ENCODE measurements around the gene BCAM. TPM values are rescaled to one million over a fixed set of nuclear protein-coding genes. Genes with fewer than 3 reads are reported as not detected.
"Not testable (repeated sequence)": the region's sequence is repeated elsewhere in the genome, so short reads cannot be mapped to it uniquely, and the experiment has no call there.

BCAM gene
- total RNA-seq, 4 donors from 2014 or later, result 37.0 to 55.0 (median 43.0) TPM

DNA sequence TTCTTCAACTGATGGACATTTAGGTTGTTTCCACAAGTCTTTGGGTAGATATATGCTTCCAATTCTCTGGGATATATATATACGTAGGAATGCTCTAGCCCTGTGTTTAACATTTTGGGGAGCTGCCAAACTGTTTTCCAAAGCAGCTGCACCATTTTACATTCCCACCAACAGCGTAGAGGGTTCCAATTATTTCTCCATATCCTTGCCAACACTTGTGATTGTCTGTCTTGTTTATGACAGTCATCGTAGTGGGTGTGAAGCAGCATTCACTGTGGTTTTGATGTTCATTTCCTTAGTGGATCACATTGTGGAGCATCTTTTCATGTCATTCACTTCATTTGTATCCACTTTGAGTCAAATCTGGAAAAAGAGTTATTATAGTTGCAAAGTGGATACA, 35.9 kb upstream of the BCAM start:
- DNase-seq (ENCODE audit: low spot score) (no peak), ATAC-seq (ENCODE audit: low FRiP score) (no peak)
- TF ChIP-seq, protein P1, sequence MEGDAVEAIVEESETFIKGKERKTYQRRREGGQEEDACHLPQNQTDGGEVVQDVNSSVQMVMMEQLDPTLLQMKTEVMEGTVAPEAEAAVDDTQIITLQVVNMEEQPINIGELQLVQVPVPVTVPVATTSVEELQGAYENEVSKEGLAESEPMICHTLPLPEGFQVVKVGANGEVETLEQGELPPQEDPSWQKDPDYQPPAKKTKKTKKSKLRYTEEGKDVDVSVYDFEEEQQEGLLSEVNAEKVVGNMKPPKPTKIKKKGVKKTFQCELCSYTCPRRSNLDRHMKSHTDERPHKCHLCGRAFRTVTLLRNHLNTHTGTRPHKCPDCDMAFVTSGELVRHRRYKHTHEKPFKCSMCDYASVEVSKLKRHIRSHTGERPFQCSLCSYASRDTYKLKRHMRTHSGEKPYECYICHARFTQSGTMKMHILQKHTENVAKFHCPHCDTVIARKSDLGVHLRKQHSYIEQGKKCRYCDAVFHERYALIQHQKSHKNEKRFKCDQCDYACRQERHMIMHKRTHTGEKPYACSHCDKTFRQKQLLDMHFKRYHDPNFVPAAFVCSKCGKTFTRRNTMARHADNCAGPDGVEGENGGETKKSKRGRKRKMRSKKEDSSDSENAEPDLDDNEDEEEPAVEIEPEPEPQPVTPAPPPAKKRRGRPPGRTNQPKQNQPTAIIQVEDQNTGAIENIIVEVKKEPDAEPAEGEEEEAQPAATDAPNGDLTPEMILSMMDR (IDR thresholded peaks at IDR 0.05), result no peak

DNA sequence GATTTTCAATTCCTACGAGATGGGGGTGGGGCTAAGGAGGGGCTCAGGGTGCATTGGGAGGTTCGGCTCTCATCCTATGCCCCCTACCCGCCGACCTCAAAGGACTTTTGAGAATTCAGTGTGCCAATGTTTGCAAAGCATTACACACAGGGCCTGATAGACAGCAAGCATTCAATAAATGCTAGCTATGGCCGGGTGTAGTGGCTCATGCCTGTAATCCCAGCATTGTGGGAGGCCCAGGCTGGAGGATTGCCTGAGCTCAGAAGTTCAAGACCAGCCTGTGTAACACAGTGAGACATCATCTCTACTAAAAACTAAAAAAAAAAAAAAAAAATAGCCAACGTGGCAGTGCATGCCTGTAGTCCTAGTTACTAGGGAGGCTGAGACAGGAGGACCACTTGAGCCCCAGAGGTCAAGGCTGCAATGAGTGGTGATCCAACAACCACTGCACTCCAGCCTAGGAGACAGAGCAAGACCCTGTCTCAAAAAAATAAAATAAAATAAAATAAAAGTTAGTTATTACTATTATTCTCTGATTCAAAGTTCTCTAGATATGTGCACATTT, 33.1 kb upstream of the BCAM start:
- TF ChIP-seq, protein P1 (IDR thresholded peaks at IDR 0.05), result no peak
- ATAC-seq (ENCODE audit: low FRiP score) (no peak), DNase-seq (ENCODE audit: low spot score) (no peak)

DNA sequence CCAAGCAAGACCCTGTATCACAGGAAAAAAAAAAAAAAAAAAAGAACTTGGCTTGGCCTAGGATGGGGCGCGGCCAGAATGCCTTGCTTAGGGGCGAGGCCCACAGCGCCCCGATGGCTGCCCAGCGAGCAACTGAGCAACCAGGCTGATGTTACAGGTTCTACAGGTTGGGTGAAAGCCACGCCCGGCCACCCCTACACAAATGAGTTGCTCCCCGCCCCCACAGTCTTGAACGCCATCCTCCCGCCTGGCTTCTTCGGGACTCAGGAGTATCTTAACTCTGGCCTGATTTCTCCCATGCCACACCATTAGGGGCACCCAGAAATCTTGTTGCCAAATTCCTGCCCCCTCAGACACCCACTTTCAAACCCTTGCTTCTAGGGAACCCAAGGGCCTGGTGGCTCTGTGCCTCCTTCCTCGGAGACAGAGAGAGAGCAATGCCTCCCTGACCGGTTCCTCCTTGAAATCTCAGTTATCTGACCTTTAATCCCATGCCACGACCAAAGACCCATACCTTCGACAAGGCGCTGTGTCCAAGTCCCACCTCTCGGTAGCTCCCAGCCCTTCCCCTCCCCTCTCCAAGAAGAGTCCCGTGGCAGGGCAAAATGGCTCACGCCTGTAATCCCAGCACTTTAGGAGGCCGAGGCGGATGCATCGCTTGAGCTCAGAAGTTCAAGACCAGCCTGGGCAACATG, 32.4 kb upstream of the BCAM start:
- TF ChIP-seq, protein P1 (IDR thresholded peaks at IDR 0.05), result no peak
- no peak for DNase-seq (ENCODE audit: low spot score)
- ATAC-seq (ENCODE audit: low FRiP score), result no peak

DNA sequence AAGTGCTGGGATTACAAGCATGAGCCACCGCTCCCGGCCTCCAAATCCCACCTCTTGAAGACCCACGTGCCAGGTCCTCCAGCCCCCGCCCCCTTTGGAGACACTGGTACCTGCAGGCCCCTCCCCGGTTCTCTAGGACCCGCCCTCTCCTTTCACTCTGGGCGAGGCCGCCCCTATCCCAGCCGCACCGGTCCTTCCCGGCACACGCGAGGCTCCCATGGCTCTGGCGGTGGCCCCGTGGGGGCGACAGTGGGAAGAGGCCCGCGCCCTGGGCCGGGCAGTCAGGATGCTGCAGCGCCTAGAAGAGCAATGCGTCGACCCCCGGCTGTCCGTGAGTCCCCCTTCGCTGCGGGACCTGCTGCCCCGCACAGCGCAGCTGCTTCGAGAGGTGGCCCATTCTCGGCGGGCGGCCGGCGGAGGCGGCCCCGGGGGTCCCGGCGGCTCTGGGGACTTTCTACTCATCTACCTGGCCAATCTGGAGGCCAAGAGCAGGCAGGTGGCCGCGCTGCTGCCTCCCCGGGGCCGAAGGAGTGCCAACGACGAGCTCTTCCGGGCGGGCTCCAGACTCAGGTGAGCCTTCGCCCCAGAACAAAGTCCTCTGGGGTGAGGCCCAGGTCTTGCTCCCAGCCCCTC, 31.1 kb upstream of the BCAM start, which contains the start of gene CBLC:
CBLC (plus strand) TSS at position 176 of the 633 bp plus-strand sequence; CDS start at position 218, 42 bp downstream.
- DNase-seq (ENCODE audit: low spot score) (no peak), ATAC-seq (ENCODE audit: low FRiP score) (peak; percentile 55)
- TF ChIP-seq, protein P1 (IDR thresholded peaks at IDR 0.05), result no peak

DNA sequence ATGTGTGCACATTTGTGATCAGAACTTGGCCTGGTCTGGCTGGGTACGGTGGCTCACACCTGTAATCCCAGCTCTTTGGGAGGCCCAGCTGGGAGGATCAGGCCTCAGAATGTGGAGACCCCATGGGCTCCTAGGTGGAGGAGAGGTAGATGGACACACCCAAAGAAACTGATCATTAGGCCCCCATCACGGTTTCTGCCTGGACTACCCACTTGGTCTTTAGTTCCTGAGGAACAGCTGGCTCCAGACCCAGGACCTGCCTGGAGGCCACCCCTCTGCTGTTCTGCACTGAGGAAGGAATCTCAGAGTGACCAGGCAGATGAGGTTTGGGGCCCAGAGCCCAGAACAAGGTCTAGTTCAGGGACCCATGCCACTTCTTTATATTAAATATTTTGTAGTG, 29.8 kb upstream of the BCAM start:
- ATAC-seq (ENCODE audit: low FRiP score) (no peak), DNase-seq (ENCODE audit: low spot score) (no peak)
- TF ChIP-seq, protein P1 (IDR thresholded peaks at IDR 0.05), result no peak

DNA sequence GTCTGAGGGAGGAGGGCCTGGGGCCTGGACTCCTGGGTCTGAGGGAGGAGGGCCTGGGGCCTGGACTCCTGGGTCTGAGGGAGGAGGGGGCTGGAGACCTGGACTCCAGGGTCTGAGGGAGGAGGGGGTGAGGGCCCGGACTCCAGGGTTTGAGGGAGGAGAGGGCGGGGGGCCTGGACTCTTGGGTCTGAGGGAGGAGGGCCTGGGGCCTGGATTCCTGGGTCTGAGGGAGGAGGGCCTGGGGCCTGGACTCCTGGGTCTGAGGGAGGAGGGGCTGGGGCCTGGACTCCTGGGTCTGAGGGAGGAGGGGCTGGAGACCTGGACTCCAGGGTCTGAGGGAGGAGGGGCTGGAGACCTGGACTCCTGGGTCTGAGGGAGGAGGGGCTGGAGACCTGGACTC, 27.2 kb upstream of the BCAM start:
- ATAC-seq (ENCODE audit: low FRiP score); DNase-seq (ENCODE audit: low spot score): not testable (repeated sequence)

DNA sequence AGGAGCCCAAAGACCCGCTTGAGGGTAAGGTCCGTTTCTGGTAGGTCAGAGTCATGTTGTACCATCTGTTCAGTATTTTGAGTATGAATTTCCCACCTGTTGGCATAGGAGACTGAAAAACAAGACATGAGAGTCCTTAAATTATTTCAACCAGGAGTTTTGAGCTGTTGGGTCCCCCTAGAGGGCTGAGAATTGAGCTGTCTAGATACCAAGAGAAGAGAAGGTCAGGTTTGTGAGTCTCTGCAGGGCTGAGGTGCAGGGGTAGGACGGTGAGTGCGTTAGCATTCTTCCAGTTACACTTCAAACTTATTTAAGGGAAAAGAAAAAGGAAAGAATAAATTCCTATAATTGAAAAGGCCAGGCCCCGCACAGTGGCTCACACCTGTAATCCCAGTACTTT, 26.2 kb upstream of the BCAM start:
- DNase-seq (ENCODE audit: low spot score), result no peak
- ATAC-seq (ENCODE audit: low FRiP score), result no peak
- TF ChIP-seq, protein P1 (IDR thresholded peaks at IDR 0.05), result no peak

Data from omental fat pad (tissue), 4 donors.